ENCODE data around the gene GIPC3.

GRCh38 chr19:3611841-3612240, 26.6 kb downstream of the GIPC3 start:
- TF ChIP-seq CTCF (IDR thresholded peaks at IDR 0.05): no peak
- TF ChIP-seq EZH2 (IDR thresholded peaks at IDR 0.05): no peak

Data from neural progenitor cell (in vitro differentiated cells).